Chondrocyte (in vitro differentiated cells): ENCODE results near the gene BACE2. TPM values are rescaled to one million over a fixed set of nuclear protein-coding genes. Genes with fewer than 3 reads are reported as not detected.

Source experiments
- DNase-seq: peaks from one replicate; pipeline ENCODE4 v3.0.0; 2021; ENCODE audit warnings: mixed read lengths, low spot score
- H3K27ac Mint-ChIP-seq: one replicate; pipeline ENCODE4 v1.8.0; 2021; ENCODE audit warnings: mild to moderate bottlenecking, moderate library complexity, mixed read lengths; ENCODE audit not compliant: unreplicated experiment
- H3K27me3 Mint-ChIP-seq: 2 replicates; pipeline ENCODE4 v1.8.0; 2021; ENCODE audit warnings: low read depth, mixed read lengths
- H3K36me3 Mint-ChIP-seq: 2 replicates; pipeline ENCODE4 v1.8.0; 2021; ENCODE audit warnings: low read depth, mixed read lengths
- H3K4me1 Mint-ChIP-seq: 2 replicates; pipeline ENCODE4 v1.8.0; 2021; ENCODE audit warnings: low read depth, mild to moderate bottlenecking, mixed read lengths
- H3K4me3 Mint-ChIP-seq: one replicate; pipeline ENCODE4 v1.8.0; 2021; ENCODE audit warnings: mild to moderate bottlenecking, moderate library complexity, mixed read lengths; ENCODE audit not compliant: unreplicated experiment
- H3K9me3 Mint-ChIP-seq: 2 replicates; pipeline ENCODE4 v1.8.0; 2021; ENCODE audit warnings: low read depth, mixed read lengths
- CTCF ChIP-seq: fragments of 200-600 bp; sonication (generic); IDR thresholded peaks from 2 replicates; pipeline ENCODE4 v1.5.0; 2021; ENCODE audit warnings: antibody characterized with exemption, mild to moderate bottlenecking, moderate library complexity
- total RNA-seq: library from RNA; stranded (reverse); gene quantifications from 3 replicates; pipeline ENCODE4 v1.2.1, GENCODE V29; 2021

Gene BACE2
- total RNA-seq, 1 donor from 2014 or later, result 77.9 TPM

- Mint-ChIP-seq H3K9me3 (no peaks in the 10 kb centered on the region), H3K36me3 (no peaks in the 10 kb centered on the region), H3K27ac (no peak overlapping the region), H3K27me3 (peaks cover 2% of the 10 kb centered on the region), H3K4me1 (no peaks in the 10 kb centered on the region), H3K4me3 (no peak overlapping the region)
- DNase-seq, result no peak
- no peak for TF ChIP-seq CTCF
Observed at GRCh38 chr21:41148798-41149197, 19.2 kb upstream of the BACE2 start.

- H3K27me3 Mint-ChIP-seq, result peaks cover 6% of the 10 kb centered on the region
- no peak overlapping the region for H3K27ac Mint-ChIP-seq
- no peaks in the 10 kb centered on the region for H3K4me1 Mint-ChIP-seq
- no peak overlapping the region for H3K4me3 Mint-ChIP-seq
- H3K36me3 Mint-ChIP-seq, result no peaks in the 10 kb centered on the region
- no peak for DNase-seq
- no peaks in the 10 kb centered on the region for H3K9me3 Mint-ChIP-seq
- no peak for TF ChIP-seq CTCF
Observed at GRCh38 chr21:41149199-41149598, 18.8 kb upstream of the BACE2 start.

GRCh38 chr21:41152147-41152546 is 15.8 kb upstream of the BACE2 start:
- TF ChIP-seq CTCF, result no peak
- H3K4me3 Mint-ChIP-seq, result no peak overlapping the region
- no peak for DNase-seq
- H3K27me3 Mint-ChIP-seq, result peaks cover 8% of the 10 kb centered on the region
- H3K27ac Mint-ChIP-seq, result no peak overlapping the region
- H3K4me1 Mint-ChIP-seq, result no peaks in the 10 kb centered on the region
- H3K9me3 Mint-ChIP-seq, result no peaks in the 10 kb centered on the region
- peaks cover 2% of the 10 kb centered on the region for H3K36me3 Mint-ChIP-seq

- H3K36me3 Mint-ChIP-seq, result peaks cover 4% of the 10 kb centered on the region
- no peak overlapping the region for H3K4me3 Mint-ChIP-seq
- H3K4me1 Mint-ChIP-seq, result no peaks in the 10 kb centered on the region
- H3K27me3 Mint-ChIP-seq, result peaks cover 8% of the 10 kb centered on the region
- no peak overlapping the region for H3K27ac Mint-ChIP-seq
- no peak for TF ChIP-seq CTCF
- DNase-seq, result no peak
- peaks cover 3% of the 10 kb centered on the region for H3K9me3 Mint-ChIP-seq
Observed at GRCh38 chr21:41153443-41153842, 14.5 kb upstream of the BACE2 start.

- Mint-ChIP-seq H3K36me3 (peaks cover 4% of the 10 kb centered on the region), H3K27ac (no peak overlapping the region), H3K9me3 (peaks cover 9% of the 10 kb centered on the region), H3K27me3 (peaks cover 8% of the 10 kb centered on the region), H3K4me1 (peaks cover 6% of the 10 kb centered on the region), H3K4me3 (no peak overlapping the region)
- no peak for DNase-seq
- TF ChIP-seq CTCF, result no peak
Observed at GRCh38 chr21:41156142-41156541, 11.8 kb upstream of the BACE2 start.
